Measurements from ENCODE around the gene TOR3A. TPM values are rescaled to one million over a fixed set of nuclear protein-coding genes. Genes with fewer than 3 reads are reported as not detected.

Gene TOR3A
- polyA plus RNA-seq, 1 of the 3 experiments (the other 2 are of a cell fraction), result 29.9 TPM

- TF ChIP-seq CHD2 (IDR thresholded peaks at IDR 0.05; ENCODE audit: low read length, partially characterized antibody), result no peak
- no peak for TF ChIP-seq RAD21 (IDR thresholded peaks at IDR 0.05; ENCODE audit: low read length)
Measured at GRCh38 chr1:179091691-179092165, 9.9 kb downstream of the TOR3A start (continued).

- no peaks in the 10 kb centered on the region for H3K9me3 ChIP-seq
- no peak overlapping the region for H3K9ac ChIP-seq
- no peak overlapping the region for H3K4me2 ChIP-seq
- H2AFZ ChIP-seq (ENCODE audit: low read depth), result no peak overlapping the region
- H3F3A ChIP-seq (replicated peaks; ENCODE audit: insufficient read depth), result peaks cover 21% of the 10 kb centered on the region
- H3K27ac ChIP-seq (ENCODE audit: low read depth in 2 of 2, low read length in 1 of 2), result no peak overlapping the region
- WGBS (ENCODE audit: low lambda C conversion rate), result 95% methylated on average over 9 of the region's 9 CpGs
- H3K27me3 ChIP-seq (ENCODE audit: insufficient read depth), result no peaks in the 10 kb centered on the region
- no peaks in the 10 kb centered on the region for H3K9me2 ChIP-seq
- H3K4me3 ChIP-seq (ENCODE audit: low read depth in 2 of 2, low read length in 1 of 2), result no peak overlapping the region
- DNase-seq, result no peak
- H4K20me1 ChIP-seq (ENCODE audit: insufficient read depth), result no peaks in the 10 kb centered on the region
- H3K36me3 ChIP-seq (replicated peaks in 1 of 2; ENCODE audit: control insufficient read depth in 1 of 2, insufficient read depth in 2 of 2, low read length in 1 of 2), result peaks cover 35 to 80% of the 10 kb centered on the region in 2 experiments
- no peaks in the 10 kb centered on the region; the same call in 1 of the 2 replicates for H3K79me2 ChIP-seq (ENCODE audit: insufficient read depth)
- ChIA-PET POLR2A (no interaction called here), CTCF (interaction anchor here (0.9 to 2.2 kb wide), 4 partner anchors 11 to 200 kb away, joined by 3 to 9 read pairs (median 4); partner anchors contain the start of genes SOAT1 and TOR3A)
- H3K4me1 ChIP-seq (ENCODE audit: control insufficient read depth in 1 of 2, insufficient read depth in 2 of 2, low read depth in 1 of 2, low read length in 1 of 2), result peaks cover 0 to 5% of the 10 kb centered on the region in 2 experiments; a peak in 1 of 4 replicates
- TF ChIP-seq NRF1 (IDR thresholded peaks at IDR 0.05; ENCODE audit: low read depth, low read length) (no peak), JUND (IDR thresholded peaks at IDR 0.05) (no peak)
Measured at GRCh38 chr1:179092896-179093461, 11.1 kb downstream of the TOR3A start.

DNA sequence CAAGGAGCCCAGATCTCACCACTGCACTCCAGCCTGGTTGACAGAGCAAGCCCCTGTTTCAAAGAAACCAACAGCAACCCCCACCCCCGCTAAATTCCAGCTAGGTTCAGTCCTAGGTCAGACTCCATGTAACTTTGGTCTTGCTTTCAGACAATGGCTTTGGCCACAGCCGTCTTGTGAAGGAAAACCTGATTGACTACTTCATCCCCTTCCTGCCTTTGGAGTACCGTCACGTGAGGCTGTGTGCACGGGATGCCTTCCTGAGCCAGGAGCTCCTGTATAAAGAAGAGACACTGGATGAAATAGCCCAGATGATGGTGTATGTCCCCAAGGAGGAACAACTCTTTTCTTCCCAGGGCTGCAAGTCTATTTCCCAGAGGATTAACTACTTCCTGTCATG is 12.9 kb downstream of the TOR3A start:
- Histone ChIP-seq H3K4me3 (ENCODE audit: low read depth in 2 of 2, low read length in 1 of 2) (no peak overlapping the region), H3K36me3 (replicated peaks in 1 of 2; ENCODE audit: control insufficient read depth in 1 of 2, insufficient read depth in 2 of 2, low read length in 1 of 2) (peaks cover 40 to 77% of the 10 kb centered on the region in 2 experiments), H3K27me3 (ENCODE audit: insufficient read depth) (no peaks in the 10 kb centered on the region), H3K27ac (ENCODE audit: low read depth in 2 of 2, low read length in 1 of 2) (no peak overlapping the region), H3K4me2 (no peak overlapping the region), H2AFZ (ENCODE audit: low read depth) (no peak overlapping the region), H3K4me1 (ENCODE audit: control insufficient read depth in 1 of 2, insufficient read depth in 2 of 2, low read depth in 1 of 2, low read length in 1 of 2) (peaks cover 0 to 7% of the 10 kb centered on the region in 2 experiments; a peak in 1 of 4 replicates), H3K9me2 (no peaks in the 10 kb centered on the region), H4K20me1 (ENCODE audit: insufficient read depth) (no peaks in the 10 kb centered on the region), H3K79me2 (ENCODE audit: insufficient read depth) (no peaks in the 10 kb centered on the region; the same call in 1 of the 2 replicates), H3K9ac (no peak overlapping the region), H3F3A (replicated peaks; ENCODE audit: insufficient read depth) (peaks cover 23% of the 10 kb centered on the region), H3K9me3 (no peaks in the 10 kb centered on the region)
- ChIA-PET POLR2A (no interaction called here), CTCF (interaction anchor here (1.2 kb wide), 1 partner anchor 26 kb away, joined by 5 read pairs; no protein-coding TSS in a partner anchor)
- WGBS (ENCODE audit: low lambda C conversion rate), result 94% methylated on average over 5 of the region's 5 CpGs
- no peak for DNase-seq
- TF ChIP-seq IRF3 (IDR thresholded peaks at IDR 0.05; ENCODE audit: low read depth, low read length) (no peak), TEAD4 (IDR thresholded peaks at IDR 0.05; ENCODE audit: borderline replicate concordance, insufficient read depth) (no peak), USF1 (IDR thresholded peaks at IDR 0.05; ENCODE audit: borderline replicate concordance, low read depth) (no peak), RFX5 (IDR thresholded peaks at IDR 0.05; ENCODE audit: low read length) (no peak), RAD21 (IDR thresholded peaks at IDR 0.05; ENCODE audit: low read length) (no peak), JUND (IDR thresholded peaks at IDR 0.05) (no peak), USF2 (IDR thresholded peaks at IDR 0.05; ENCODE audit: borderline replicate concordance, low read depth, low read length) (no peak), FOXM1 (IDR thresholded peaks at IDR 0.05; ENCODE audit: low read depth) (no peak), RCOR1 (IDR thresholded peaks at IDR 0.05; ENCODE audit: low read length) (no peak), SIN3A (IDR thresholded peaks at IDR 0.05; ENCODE audit: borderline replicate concordance, low read depth, low read length) (no peak), GATA2 (CRISPR knock-in tag; IDR thresholded peaks at IDR 0.05) (no peak), PBX3 (IDR thresholded peaks at IDR 0.05) (no peak), YY1 (IDR thresholded peaks at IDR 0.05; ENCODE audit: low read depth) (no peak)
- TF ChIP-seq, protein P1, sequence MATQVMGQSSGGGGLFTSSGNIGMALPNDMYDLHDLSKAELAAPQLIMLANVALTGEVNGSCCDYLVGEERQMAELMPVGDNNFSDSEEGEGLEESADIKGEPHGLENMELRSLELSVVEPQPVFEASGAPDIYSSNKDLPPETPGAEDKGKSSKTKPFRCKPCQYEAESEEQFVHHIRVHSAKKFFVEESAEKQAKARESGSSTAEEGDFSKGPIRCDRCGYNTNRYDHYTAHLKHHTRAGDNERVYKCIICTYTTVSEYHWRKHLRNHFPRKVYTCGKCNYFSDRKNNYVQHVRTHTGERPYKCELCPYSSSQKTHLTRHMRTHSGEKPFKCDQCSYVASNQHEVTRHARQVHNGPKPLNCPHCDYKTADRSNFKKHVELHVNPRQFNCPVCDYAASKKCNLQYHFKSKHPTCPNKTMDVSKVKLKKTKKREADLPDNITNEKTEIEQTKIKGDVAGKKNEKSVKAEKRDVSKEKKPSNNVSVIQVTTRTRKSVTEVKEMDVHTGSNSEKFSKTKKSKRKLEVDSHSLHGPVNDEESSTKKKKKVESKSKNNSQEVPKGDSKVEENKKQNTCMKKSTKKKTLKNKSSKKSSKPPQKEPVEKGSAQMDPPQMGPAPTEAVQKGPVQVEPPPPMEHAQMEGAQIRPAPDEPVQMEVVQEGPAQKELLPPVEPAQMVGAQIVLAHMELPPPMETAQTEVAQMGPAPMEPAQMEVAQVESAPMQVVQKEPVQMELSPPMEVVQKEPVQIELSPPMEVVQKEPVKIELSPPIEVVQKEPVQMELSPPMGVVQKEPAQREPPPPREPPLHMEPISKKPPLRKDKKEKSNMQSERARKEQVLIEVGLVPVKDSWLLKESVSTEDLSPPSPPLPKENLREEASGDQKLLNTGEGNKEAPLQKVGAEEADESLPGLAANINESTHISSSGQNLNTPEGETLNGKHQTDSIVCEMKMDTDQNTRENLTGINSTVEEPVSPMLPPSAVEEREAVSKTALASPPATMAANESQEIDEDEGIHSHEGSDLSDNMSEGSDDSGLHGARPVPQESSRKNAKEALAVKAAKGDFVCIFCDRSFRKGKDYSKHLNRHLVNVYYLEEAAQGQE (IDR thresholded peaks at IDR 0.05; ENCODE audit: low read depth, low read length), result no peak
- TF ChIP-seq, protein P2, sequence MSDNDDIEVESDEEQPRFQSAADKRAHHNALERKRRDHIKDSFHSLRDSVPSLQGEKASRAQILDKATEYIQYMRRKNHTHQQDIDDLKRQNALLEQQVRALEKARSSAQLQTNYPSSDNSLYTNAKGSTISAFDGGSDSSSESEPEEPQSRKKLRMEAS (IDR thresholded peaks at IDR 0.05; ENCODE audit: low read depth), result no peak
